Stimulated activated CD8-positive, alpha-beta memory T cell treated with anti-CD3 and anti-CD28 coated beads, Interleukin-7, amount 100 ng/mL, for 48 hours (primary cell): Measurements from ENCODE around the gene CCND1.
"Not testable (repeated sequence)": the region's sequence is repeated elsewhere in the genome, so short reads cannot be mapped to it uniquely, and the experiment has no call there.

ENCODE experiments used
- DNase-seq, 2 donors: peaks; one replicate each; pipeline ENCODE4 v3.0.0-alpha.2; 2020; ENCODE audit warnings: low read depth in 1 of 2; ENCODE audit errors: extremely low read depth in 1 of 2

Gene CCND1

DNA sequence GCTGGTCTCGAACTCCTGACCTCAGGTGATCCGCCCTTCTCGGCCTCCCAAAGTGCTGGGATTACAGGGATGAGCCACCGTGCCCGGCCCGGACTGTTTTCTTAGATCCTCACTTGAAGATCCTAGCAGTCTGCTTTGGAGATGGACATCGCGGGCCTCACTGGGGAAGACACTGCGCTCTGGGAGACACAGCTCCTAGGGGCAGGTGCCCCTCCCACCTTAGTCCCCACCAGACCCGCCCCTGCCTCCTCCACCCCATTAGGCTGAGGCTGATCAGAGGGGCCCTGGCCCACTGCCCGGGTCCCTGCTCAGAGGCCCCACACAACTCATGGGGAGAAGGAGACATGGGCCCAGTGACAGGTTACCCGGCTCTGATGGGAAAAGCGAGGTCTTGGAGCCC, 45.5 kb downstream of the CCND1 start:
- no peak for DNase-seq

DNA sequence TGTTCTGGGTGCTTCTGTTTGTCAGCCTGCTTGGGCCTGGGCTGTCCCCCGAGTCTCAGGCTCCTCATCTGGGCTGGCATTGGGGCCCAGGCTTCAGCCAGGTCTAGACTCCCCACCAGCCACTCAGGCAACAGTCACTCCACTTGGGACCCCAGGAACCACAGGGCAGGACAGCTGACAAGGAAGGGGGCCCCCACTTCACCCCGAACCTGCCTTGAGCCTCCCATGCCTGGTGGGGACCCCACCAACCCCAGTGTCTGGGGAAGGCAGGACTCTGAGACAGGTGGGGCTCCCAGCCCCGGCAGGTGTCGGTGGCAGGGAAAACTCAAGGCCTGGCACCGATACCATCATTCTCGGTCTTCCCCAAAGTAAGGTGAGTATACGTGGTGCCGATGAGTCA, 45.9 kb downstream of the CCND1 start:
- DNase-seq, result no peak

DNA sequence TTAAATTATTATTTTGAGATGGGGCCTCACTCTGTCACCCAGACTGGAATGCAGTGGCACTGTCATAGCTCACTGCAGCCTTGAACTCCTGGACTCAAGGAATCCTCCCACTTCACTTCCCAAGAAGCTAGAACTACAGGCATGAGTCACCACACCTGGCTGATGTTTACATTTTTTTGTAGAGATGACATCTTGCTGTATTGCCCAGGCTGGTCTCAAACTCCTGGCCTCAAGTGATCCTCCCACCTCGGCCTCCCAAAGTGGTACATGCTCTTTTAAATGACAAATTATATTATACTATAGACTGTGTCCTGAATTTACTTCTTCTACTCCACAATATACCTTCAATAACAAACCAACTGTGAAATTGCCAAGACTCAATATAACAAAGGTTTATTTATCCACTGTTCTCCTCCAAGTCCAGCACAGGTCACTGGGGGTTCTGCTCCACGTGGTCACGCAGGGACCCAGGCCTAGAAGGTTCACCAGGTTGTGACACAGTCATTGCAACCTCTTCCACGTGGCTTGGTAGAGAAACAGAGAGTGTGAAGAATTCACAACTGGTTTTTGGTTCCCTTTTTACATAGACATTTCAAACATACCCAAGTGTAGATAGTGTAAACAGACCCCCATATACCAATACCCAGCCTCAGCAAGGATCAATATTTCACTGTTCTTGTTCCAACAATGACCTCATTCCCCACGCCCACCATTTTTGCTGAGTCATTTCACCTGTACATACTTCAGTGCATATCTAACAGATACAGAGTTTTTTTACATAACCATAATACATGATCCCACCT, 47.2 kb downstream of the CCND1 start:
- DNase-seq, result not testable (repeated sequence)

DNA sequence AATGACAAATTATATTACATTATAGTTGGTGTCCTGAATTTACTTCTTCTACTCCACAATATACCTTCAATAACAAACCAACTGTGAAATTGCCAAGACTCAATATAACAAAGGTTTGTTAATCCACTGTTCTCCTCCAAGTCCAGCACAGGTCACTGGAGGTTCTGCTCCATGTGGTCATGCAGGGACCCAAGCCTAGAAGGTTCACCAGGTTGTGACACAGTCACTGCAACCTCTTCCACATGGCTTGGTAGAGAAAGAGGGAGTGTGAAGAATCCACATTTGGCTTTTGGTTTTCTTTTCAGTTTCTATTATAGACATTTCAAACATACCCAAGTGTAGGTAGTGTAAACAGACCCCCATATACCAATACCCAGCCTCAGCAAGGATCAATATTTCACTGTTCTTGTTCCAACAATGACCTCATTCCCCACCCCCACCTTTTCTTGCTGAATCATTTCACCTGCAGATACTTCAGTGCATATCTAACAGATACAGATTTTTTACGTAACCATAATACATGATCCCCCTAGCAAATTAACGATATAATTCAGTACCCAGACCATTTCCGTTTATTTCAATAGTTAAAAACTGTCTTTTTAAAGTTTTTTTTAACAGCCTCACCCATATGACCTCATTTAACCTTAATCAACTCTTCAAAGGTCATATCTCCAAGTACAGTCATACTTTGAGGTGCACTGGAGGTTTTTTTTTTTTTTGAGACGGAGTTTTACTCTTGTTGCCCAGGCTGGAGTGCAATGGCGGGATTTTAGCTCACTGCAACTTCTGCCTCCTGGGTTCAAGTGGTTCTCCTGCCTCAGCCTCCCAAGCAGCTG, 48.7 kb downstream of the CCND1 start:
- DNase-seq, result no peak

DNA sequence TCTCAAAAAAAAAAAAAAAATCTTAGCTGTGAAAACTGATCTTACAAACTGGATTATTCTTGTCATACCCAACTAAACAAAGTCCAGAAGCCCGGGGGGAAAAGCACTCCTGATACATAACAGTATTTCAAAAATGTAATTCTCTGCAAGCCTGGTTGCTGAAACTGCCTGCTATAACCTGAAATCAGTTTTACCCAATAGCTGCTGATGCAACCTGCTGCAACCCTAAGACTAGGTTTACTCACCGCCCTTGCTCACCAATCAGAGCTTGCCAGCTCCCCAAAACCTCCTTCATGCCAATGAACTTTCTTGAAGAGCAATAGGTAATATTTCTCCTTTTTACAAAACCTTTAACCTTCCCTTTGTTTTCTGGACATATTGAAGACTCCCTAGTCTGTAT, 50.5 kb downstream of the CCND1 start:
- no peak for DNase-seq

DNA sequence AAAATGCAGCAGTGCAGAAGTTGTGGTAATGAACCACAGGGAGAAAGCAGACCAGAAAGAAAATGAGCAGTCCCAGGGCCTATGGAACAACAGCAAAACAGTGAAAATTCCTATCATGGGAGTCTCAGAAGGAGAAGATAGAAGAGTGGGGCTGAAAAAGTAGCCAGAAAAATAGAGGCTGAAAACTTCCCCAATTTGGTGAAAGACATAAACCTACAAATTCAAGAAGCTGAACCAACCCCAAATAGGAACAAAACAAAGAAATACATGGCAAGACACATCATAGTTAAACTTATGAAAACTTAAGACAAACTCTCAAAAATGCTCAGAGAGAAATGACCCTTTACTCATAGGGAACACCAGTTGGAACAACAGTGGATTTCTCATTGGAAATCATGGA, 51.5 kb downstream of the CCND1 start:
- no peak for DNase-seq

DNA sequence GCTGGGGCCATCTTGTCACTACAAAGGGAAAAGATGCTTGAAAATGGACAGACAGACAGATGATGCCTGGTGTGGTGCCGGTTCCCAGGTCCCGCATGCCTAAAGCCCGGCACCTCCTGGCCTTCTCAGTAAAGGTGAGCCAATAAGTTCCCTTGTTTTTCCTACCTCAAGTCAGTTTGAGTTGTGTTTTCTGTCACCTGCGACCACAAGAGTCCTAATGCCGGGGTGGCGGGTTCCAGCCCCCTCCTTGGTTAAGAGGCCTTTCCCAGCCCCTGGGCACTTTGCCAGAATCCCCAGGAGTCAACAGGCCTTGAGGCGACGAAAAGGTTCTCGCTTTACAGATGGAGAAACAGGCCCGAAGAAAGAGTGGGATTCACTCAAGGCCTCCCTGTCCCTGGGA, 53.8 kb downstream of the CCND1 start:
- no peak for DNase-seq

DNA sequence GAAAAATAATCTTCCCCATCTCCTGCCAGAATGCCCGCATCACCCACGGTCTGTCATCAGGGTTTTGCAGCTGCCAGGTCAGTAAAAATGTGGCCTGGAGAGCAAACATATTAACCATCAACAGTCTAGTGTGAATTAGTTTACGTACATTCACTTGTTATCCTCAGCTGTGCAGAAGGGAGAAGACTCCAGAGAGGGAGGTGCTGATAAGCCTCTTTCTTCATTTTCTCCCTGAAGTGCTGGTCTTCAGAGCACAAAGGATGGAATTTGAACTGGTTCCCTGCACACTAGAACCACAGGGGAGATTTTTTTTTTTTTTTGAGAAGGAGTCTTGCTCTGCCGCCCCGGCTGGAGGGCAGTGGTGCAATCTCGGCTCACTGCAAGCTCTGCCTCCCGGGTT, 54.6 kb downstream of the CCND1 start:
- no peak for DNase-seq

DNA sequence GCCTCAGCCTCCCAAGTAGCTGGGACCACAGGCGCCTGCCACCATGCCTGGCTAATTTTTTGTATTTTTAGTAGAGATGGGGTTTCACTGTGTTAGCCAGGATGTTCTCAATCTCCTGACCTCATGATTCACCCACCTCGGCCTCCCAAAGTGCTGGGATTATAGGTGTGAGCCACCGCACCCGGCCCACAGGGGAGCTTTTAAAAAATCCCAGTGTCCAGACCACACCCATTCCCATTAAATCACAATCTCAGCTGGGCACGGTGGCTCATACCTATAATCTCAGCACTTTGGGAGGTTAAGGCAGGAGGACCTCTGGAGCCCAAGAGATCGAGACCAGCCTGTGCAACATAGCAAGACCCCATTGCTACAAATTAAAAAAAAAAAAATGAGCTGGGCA, 55.0 kb downstream of the CCND1 start:
- not testable (repeated sequence) for DNase-seq

DNA sequence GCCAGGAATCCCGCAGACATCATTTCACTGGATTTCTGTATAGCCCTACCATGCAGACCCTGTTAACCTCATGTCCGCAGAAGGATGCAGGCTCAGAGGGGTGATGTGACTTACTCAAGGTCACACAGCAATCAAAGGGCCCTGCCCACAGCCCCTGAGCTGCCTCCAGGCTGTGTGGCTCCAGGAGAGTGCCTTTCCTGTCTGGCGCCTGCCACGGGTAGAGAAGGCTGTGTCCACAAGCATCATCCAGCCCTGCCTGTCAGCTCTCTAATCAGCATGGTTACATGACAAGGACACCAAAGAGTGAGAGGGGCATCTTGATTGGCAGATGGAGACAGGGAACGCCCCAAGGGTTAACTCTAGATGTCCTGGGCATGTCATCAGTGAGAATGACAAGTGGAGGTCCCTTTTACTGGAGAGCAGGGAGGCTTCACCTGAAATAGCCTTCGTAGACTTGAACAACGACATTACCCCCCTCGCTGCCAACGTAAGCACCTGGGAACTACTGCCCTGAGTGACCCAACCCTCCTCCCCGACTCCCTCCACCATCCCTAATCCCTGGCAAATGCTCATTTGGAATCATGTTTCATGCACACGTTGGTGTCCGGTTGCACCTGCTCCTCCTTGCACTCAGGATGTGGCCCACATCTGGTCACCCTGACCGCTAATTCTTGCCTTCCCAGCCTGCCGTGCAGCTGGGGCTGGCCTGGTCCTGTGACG, 56.0 kb downstream of the CCND1 start:
- DNase-seq, result no peak

DNA sequence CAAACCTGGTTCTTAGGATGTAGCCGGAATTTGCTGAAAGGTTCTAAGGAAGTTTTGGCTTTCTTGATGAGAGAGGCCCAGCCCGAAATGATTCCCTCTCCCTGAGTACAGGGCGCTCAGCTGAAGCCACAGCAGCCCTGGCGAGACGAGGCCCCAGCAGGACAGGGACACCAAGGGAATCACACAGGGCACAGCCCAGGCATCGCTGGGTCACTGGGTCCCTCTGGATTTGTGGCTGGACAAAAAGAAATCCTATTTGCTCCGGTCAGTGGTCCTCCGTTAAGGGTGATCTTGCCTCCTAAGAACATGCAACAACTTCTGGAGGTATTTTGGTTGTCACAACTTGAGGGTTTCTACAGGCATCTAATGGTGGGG, 56.5 kb downstream of the CCND1 start:
- DNase-seq, result no peak

DNA sequence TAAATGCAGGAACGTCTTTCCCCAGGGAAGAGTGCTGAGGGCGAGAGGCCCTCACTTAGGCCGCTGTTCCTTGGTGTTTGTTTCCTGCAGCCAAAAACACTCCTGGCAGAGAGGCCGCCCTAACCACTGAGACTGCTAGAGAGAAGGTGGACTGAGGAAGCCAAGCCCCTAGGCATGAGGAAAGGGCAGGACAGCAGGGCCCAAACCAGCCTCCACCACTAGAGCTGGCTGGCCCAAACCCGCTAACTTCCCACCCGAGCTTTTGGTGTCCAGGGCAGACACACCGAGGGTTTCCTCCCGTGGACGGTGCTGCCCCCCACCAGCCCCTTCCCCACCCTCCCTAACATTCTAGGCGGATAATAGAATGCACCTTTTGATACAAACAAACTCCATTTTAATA, 56.9 kb downstream of the CCND1 start:
- no peak for DNase-seq

DNA sequence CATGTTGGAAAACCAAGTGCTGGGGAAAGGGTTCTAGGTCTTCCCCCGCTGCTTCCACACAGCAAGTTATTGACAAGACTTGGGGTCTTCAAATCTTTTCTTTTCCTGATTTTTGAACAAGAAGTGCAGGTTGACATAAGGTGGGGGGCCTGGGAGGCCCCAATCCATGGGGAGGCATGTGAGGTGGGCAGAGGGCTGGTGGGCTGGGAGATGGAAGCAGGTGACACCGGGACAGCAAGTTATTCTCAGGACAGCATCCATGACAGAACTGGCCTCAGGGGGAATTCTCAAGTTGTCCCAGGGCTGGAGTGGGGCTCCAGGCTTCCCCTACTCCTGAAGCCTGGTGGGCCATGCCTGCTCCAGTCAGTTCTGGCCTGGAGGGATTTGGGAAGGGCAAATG, 57.4 kb downstream of the CCND1 start:
- DNase-seq, result no peak

DNA sequence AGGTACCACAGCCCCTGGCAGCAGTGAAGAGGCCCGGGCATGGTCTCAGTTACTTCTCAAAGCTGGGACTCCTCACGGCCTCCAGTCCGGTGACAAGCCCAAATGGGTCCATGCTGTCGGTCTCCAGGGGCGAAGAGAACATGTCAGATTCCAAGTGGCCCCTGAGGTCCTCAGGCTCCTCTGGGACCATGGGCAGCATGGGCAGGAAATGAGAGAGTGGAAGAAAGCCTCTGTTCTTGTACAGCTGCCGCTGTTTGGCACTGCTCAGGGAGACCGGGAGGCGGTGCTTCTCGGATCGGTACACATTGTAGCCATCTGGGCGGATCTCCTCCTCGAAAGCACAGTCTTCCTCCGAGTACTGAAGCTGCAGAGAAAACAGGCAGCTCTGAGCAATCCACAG, 58.3 kb downstream of the CCND1 start:
- DNase-seq, result no peak

DNA sequence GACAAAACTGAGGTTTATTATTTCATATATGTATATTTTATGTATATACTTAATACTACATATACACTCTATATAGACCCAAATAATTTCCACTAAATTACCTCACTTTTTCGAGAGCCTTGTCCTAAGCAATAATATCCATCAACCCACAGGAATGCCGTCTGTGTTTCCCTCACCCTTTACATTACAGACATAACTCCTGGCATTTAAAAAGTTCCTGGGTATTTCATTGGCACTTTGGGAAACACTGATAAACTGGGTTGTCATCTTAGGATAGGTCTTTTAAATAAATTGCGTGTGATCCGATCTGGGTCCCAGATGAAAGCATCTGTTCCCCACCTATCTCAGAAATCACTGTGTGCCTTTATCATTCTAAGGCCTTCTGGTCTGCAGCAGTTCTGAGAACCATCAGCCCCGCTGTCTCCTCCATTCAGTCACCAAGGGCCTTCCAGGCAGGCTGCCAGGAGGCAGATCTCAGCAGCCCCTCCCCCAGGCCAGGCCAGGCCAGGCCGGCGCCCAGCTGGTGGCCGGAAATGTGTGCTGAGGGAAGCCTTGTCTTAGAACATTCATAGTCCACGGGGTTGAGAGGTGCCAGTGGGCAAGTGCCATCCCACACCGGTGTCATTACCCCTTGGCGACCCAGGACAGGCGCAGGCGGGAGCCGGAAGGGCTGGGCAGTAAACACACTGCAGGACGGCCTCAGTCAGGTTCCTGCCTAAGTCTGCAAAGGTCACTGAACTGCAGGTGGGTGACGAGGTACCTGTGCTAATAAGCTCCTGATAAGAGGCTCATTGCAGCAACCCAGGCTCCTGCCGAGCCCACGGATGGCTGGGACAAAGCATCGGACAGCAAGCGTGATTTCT, 59.6 kb downstream of the CCND1 start:
- no peak for DNase-seq

DNA sequence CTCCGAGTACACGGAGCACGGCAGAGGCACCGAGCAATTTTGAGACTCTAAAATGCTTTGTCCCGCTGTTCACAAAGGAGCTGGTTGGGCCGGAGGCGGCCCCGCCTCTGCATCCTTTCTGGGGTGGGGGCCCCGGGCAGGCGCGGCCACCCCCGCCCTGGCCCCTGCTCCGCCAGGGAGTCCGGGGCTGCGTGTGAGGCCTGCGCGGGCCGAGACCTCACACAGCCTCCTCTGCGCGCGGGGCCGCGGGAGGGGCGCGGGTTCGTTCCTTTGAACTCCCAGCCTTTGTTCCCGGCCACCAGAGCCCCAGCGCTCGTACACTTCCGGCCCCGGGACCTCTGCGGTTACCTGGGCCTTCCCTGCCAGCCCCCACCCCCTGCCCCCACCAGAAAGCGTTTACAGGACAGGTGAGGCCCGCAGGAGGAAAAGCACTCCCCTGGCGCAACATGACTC, 61.3 kb downstream of the CCND1 start:
- DNase-seq, result no peak

DNA sequence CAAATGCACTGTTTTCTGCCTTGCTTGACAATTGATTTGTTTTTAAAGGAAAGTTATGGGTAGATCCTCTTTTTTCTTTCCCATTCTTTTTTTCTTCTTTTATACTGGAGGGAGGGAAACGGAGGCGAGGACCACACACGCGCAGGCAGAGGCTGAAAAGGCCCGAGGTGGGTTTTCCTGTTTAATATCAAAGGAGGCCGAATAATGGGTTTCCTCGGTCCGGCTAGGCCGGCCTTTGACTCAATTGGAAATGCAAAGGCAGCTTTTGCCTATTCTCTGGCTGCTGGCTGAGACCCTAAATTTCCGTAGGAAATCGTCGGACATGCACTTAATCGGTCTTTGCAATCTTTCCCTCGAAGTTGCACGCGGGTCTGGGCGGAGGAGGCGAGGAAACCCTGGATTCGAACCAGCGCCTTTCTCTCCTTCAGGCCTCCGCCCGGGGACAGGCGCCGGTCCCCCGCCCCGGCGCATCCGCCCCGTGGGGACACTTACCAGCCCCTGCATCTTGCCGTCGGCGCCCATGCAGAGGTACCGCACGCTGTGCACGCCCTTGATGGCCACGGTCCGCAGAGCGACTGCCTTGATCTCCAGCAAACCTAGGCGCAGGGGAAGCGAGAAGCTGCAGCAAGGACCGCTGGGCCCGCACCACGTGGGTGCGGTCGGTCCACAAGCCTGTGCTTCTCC, 62.0 kb downstream of the CCND1 start:
- no peak for DNase-seq

DNA sequence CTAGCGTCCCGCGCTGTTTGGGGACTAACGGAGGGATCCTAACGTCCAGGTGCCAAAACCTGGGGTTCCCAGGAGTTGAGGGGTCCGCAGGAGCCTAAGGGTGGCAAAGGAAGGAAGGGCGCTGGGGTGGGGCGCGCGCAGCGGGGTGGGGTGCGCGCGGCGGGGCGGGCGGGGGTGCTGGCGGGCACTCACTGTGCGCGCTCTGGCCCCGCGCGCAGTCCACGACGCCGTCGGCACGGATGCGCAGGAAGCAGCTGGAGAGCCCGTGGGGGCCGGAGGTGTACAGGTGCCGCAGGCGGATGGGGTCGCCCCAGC, 62.5 kb downstream of the CCND1 start:
- no peak for DNase-seq
